Upper lobe of right lung (tissue), 1 donor: ENCODE results near the gene ASB1. TPM values are rescaled to one million over a fixed set of nuclear protein-coding genes. Genes with fewer than 3 reads are reported as not detected.

ENCODE experiments used
- ATAC-seq: fragments of 200-7000 bp; cut with Tn5 transposase; one replicate; pipeline ENCODE4 v1.9.1; 2020; ENCODE audit warnings: mild to moderate bottlenecking, moderate library complexity
- DNase-seq: peaks from one replicate; pipeline ENCODE4 v3.0.0-alpha.2; 2020
- H3K27ac ChIP-seq: fragments of 200-600 bp; one replicate; pipeline ENCODE4 v1.8.0; 2022
- H3K27me3 ChIP-seq: fragments of 200-600 bp; one replicate; pipeline ENCODE4 v1.8.0; 2022; ENCODE audit warnings: mild to moderate bottlenecking
- H3K36me3 ChIP-seq: fragments of 200-600 bp; one replicate; pipeline ENCODE4 v1.8.0; 2022
- H3K4me1 ChIP-seq: fragments of 200-600 bp; one replicate; pipeline ENCODE4 v1.8.0; 2022
- H3K4me3 ChIP-seq: fragments of 200-600 bp; one replicate; pipeline ENCODE4 v1.8.0; 2022; ENCODE audit warnings: mild to moderate bottlenecking
- H3K9me3 ChIP-seq: fragments of 200-600 bp; one replicate; pipeline ENCODE4 v1.8.0; 2022
- CTCF ChIP-seq: fragments of 200-600 bp; IDR thresholded peaks from one replicate; pipeline ENCODE4 v1.8.0; 2022; ENCODE audit warnings: antibody characterized with exemption
- intact Hi-C: fragments of 100-400 bp; cut with DNase I; formaldehyde crosslinking; loops from one replicate; pipeline ENCODE4 v1.11.0; 2022
- total RNA-seq: library from RNA; stranded (reverse); fragmentation: NEBNext Ultra II Directional; extraction: Animal tissue kit (Norgen Biotek cat#: 25700); gene quantifications from one replicate; pipeline ENCODE4 v1.2.1, GENCODE V29; 2021
- donor health status: DM: no; HTN: yes; CAD: no; lungs with severe emphysema.

ASB1 gene
- total RNA-seq, 1 donor from 2014 or later, result 26.6 TPM

- ATAC-seq, result peak; percentile 60
- H3K9me3 ChIP-seq, result no peaks in the 10 kb centered on the region
- no peak for DNase-seq
- H3K27ac ChIP-seq, result no peak overlapping the region
- TF ChIP-seq CTCF, result no peak
- no peaks in the 10 kb centered on the region for H3K36me3 ChIP-seq
- H3K27me3 ChIP-seq, result no peaks in the 10 kb centered on the region
- H3K4me3 ChIP-seq, result no peak overlapping the region
- intact Hi-C loops, result no loop called here
- H3K4me1 ChIP-seq, result peaks cover 18% of the 10 kb centered on the region
Observed at GRCh38 chr2:238381341-238382115, 45.2 kb upstream of the ASB1 start.

GRCh38 chr2:238382381-238382781, 44.3 kb upstream of the ASB1 start:
- intact Hi-C loops, result no loop called here
- Histone ChIP-seq H3K36me3 (no peaks in the 10 kb centered on the region), H3K27ac (no peak overlapping the region), H3K4me3 (no peak overlapping the region), H3K9me3 (no peaks in the 10 kb centered on the region), H3K27me3 (no peaks in the 10 kb centered on the region), H3K4me1 (peaks cover 23% of the 10 kb centered on the region)
- ATAC-seq (peak; percentile 63), DNase-seq (no peak)
- no peak for TF ChIP-seq CTCF

GRCh38 chr2:238383135-238383534, 43.6 kb upstream of the ASB1 start:
- TF ChIP-seq CTCF, result no peak
- no peak overlapping the region for H3K4me3 ChIP-seq
- no peak overlapping the region for H3K27ac ChIP-seq
- H3K4me1 ChIP-seq, result peaks cover 23% of the 10 kb centered on the region
- ATAC-seq, result no peak
- intact Hi-C loops, result no loop called here
- H3K9me3 ChIP-seq, result no peaks in the 10 kb centered on the region
- H3K27me3 ChIP-seq, result no peaks in the 10 kb centered on the region
- DNase-seq, result no peak
- no peaks in the 10 kb centered on the region for H3K36me3 ChIP-seq

- Histone ChIP-seq H3K27me3 (no peaks in the 10 kb centered on the region), H3K4me1 (peaks cover 23% of the 10 kb centered on the region), H3K4me3 (no peak overlapping the region), H3K27ac (no peak overlapping the region), H3K9me3 (no peaks in the 10 kb centered on the region), H3K36me3 (no peaks in the 10 kb centered on the region)
- ATAC-seq, result no peak
- DNase-seq, result no peak
- no peak for TF ChIP-seq CTCF
- intact Hi-C loops, result no loop called here
Observed at GRCh38 chr2:238383743-238384380, 42.9 kb upstream of the ASB1 start.

- no peak overlapping the region for H3K27ac ChIP-seq
- no peaks in the 10 kb centered on the region for H3K9me3 ChIP-seq
- H3K36me3 ChIP-seq, result no peaks in the 10 kb centered on the region
- ATAC-seq (peak; percentile 26), DNase-seq (no peak)
- peaks cover 5% of the 10 kb centered on the region for H3K4me1 ChIP-seq
- no peaks in the 10 kb centered on the region for H3K27me3 ChIP-seq
- intact Hi-C loops, result no loop called here
- no peak overlapping the region for H3K4me3 ChIP-seq
- TF ChIP-seq CTCF, result no peak
Observed at GRCh38 chr2:238387332-238387731, 39.4 kb upstream of the ASB1 start.
